Spleen (tissue), 7 donors: ENCODE measurements around the gene PGM3.

ENCODE experiments used
- POLR2A ChIP-seq, 3 donors: fragments of 450-650 bp; IDR thresholded peaks; one replicate each; pipeline ENCODE4 v1.5.1; 2017; ENCODE audit warnings: antibody characterized with exemption in 3 of 3, mild to moderate bottlenecking in 1 of 3
- POLR2AphosphoS5 ChIP-seq, 3 donors: sonication (generic); formaldehyde crosslinking; IDR thresholded peaks; one replicate each; pipeline ENCODE4 v1.5.1; 2017; ENCODE audit warnings: antibody characterized with exemption in 3 of 3
- TF ChIP-seq, protein P1 (sequence below), 11 experiments: fragments of 200-600 bp in 7 of 11; fragments of 450-650 bp in 4 of 11; sonication (generic) in 4 of 11; IDR thresholded peaks in 8 of 11; conservative IDR thresholded peaks in 3 of 11; 1 replicate in 7 of 11; 2 replicates in 4 of 11; pipeline versions ENCODE4 v1.4.0 to v1.8.0; 2016 to 2021; ENCODE audit warnings: antibody characterized with exemption in 11 of 11, inconsistent platforms in 4 of 11, mild to moderate bottlenecking in 1 of 11
- donor health status: DM: no; HTN: no; CAD: no; lungs with moderate emphysema.
- donor health status: DM: no; HTN: no; CAD: no.
- donor health status: DM: no; HTN: no; CAD: no.

DNA sequence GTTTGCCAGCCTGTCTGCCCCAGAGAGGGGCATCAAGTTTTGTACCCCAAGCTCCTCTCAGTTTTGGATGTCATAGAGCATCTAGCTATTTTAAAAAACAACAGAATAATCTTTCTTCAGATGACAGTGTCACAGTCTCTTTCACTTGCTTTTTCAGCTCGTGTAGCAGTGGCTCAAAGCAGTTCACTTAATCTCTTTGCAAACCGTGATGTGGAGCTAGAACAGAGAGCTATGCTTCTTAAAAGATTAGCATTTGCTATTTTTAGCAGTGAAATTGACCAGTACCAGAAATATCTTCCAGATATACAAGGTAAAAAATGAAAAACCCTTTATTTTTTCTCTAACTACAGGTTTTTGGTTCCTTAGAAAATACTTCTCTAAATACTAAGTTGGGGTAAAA is 37.3 kb downstream of the PGM3 start:
- no peak for TF ChIP-seq POLR2A (IDR thresholded peaks at IDR 0.05)
- TF ChIP-seq, protein P1, sequence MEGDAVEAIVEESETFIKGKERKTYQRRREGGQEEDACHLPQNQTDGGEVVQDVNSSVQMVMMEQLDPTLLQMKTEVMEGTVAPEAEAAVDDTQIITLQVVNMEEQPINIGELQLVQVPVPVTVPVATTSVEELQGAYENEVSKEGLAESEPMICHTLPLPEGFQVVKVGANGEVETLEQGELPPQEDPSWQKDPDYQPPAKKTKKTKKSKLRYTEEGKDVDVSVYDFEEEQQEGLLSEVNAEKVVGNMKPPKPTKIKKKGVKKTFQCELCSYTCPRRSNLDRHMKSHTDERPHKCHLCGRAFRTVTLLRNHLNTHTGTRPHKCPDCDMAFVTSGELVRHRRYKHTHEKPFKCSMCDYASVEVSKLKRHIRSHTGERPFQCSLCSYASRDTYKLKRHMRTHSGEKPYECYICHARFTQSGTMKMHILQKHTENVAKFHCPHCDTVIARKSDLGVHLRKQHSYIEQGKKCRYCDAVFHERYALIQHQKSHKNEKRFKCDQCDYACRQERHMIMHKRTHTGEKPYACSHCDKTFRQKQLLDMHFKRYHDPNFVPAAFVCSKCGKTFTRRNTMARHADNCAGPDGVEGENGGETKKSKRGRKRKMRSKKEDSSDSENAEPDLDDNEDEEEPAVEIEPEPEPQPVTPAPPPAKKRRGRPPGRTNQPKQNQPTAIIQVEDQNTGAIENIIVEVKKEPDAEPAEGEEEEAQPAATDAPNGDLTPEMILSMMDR (IDR thresholded peaks at IDR 0.05 in 8 of 11, conservative IDR thresholded peaks at IDR 0.05 in 3 of 11): no peak
- no peak for TF ChIP-seq POLR2AphosphoS5 (IDR thresholded peaks at IDR 0.05)
